K562 (cell line): Measurements from ENCODE around the gene ANKRD27. TPM values are rescaled to one million over a fixed set of nuclear protein-coding genes. Genes with fewer than 3 reads are reported as not detected.

Source experiments
- JUNB ChIP-seq: fragments of 450-650 bp; formaldehyde crosslinking; conservative IDR thresholded peaks from 2 replicates; pipeline ENCODE4 v1.4.0; 2020; ENCODE audit warnings: mild to moderate bottlenecking
- NR2C2 ChIP-seq, 2 experiments: fragments of 200-800 bp in 1 of 2; sonication (Bioruptor generic) in 1 of 2; sonication (generic) in 1 of 2; formaldehyde crosslinking in 1 of 2; IDR thresholded peaks; 2 replicates each; pipeline versions ENCODE4 v1.6.1 to v1.8.0; 2016 to 2022; ENCODE audit warnings: mild to moderate bottlenecking in 1 of 2, missing compliant biosample characterization in 1 of 2, missing genetic modification characterization in 1 of 2, missing genetic modification reagents in 1 of 2
- RBM34 ChIP-seq: fragments of 200-400 bp; formaldehyde crosslinking; IDR thresholded peaks from 2 replicates; pipeline ENCODE4 v1.6.1; 2018; ENCODE audit warnings: low read length, borderline replicate concordance; ENCODE audit not compliant: insufficient read depth
- ZNF121 ChIP-seq: sonication (generic); formaldehyde crosslinking; conservative IDR thresholded peaks from 2 replicates; pipeline ENCODE4 v1.8.0; 2022; ENCODE audit warnings: missing genetic modification reagents
- ZNF274 ChIP-seq: IDR thresholded peaks from 2 replicates; pipeline ENCODE4 v1.6.1; 2011; ENCODE audit warnings: low read depth, mild to moderate bottlenecking, low read length, moderate library complexity, borderline replicate concordance
- polyA plus RNA-seq, 8 experiments: library from polyadenylated mRNA; depleted of rRNA in 4 of 8; stranded (reverse) in 5 of 8; unstranded in 3 of 8; fragments of >200 nt; fragmentation: Nextera tagmentation in 2 of 8; fragmentation: Illumina TruSeq in 1 of 8; extraction: Ambion mirVana in 2 of 8; extraction: Trizol in 1 of 8; gene quantifications; 2 replicates each; pipeline versions ENCODE4 v1.2.1 to v1.2.3, GENCODE V29; 2011 to 2014; ENCODE audit warnings: inconsistent platforms in 1 of 8, missing spikeins in 1 of 8
- total RNA-seq, 7 experiments: library from RNA; depleted of rRNA in 6 of 7; stranded (reverse); fragments of >200 nt in 6 of 7; fragmentation: Illumina TruSeq in 2 of 7; extraction: Trizol in 2 of 7; gene quantifications; 2 replicates each; pipeline versions ENCODE4 v1.2.1 to v1.2.3, GENCODE V29; 2011 to 2021; ENCODE audit warnings: low replicate concordance in 1 of 7
- TF ChIP-seq, protein P1 (sequence below): fragments of 450-650 bp; formaldehyde crosslinking; IDR thresholded peaks from 2 replicates; pipeline ENCODE4 v1.4.0; 2020; ENCODE audit warnings: mild to moderate bottlenecking, moderate library complexity
- TF ChIP-seq, protein P2 (sequence below): IDR thresholded peaks from 2 replicates; pipeline ENCODE4 v1.6.1; 2014; ENCODE audit warnings: antibody characterized with exemption
- TF ChIP-seq, protein P3 (sequence below), 2 experiments: fragments of 450-650 bp in 1 of 2; sonication (generic) in 1 of 2; formaldehyde crosslinking in 1 of 2; IDR thresholded peaks; 2 replicates each; pipeline versions ENCODE4 v1.7.1 to v1.9.0; 2016 to 2022; ENCODE audit warnings: inconsistent platforms in 1 of 2, mild to moderate bottlenecking in 1 of 2, missing genetic modification reagents in 1 of 2
- TF ChIP-seq, protein P4 (sequence below): fragments of 450-650 bp; formaldehyde crosslinking; IDR thresholded peaks from 2 replicates; pipeline ENCODE4 v1.4.0; 2020; ENCODE audit warnings: mild to moderate bottlenecking, moderate library complexity
- TF ChIP-seq, protein P5 (sequence below): sonication (generic); formaldehyde crosslinking; IDR thresholded peaks from 2 replicates; pipeline ENCODE4 v1.9.0; 2022; ENCODE audit warnings: mild to moderate bottlenecking, missing genetic modification reagents

ANKRD27 gene
- total and polyA plus RNA-seq, 9 of the 15 experiments (the other 6 are each of a cell fraction or from before 2014, with no cell fraction given), result 5.3 to 71.3 (median 54.2) TPM

DNA sequence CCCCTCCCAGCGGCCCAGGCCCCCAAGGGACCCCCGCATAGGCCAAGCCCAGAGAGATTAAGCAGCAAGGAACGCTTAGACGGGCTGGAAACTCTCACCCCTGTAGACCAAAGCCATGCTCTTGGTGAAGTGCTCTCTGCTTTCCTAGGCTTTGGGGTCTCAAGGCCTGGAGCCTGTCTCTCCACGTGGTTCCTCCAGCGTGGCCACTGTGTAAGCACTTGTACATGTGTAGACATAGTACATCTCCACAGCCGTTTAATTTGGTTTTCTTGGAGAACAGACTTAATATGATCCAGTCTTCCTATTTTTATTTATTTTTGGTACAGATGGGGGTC, 17.7 kb upstream of the ANKRD27 start (continued):
- TF ChIP-seq JUNB (CRISPR knock-in tag), result no peak
- TF ChIP-seq, protein P1, sequence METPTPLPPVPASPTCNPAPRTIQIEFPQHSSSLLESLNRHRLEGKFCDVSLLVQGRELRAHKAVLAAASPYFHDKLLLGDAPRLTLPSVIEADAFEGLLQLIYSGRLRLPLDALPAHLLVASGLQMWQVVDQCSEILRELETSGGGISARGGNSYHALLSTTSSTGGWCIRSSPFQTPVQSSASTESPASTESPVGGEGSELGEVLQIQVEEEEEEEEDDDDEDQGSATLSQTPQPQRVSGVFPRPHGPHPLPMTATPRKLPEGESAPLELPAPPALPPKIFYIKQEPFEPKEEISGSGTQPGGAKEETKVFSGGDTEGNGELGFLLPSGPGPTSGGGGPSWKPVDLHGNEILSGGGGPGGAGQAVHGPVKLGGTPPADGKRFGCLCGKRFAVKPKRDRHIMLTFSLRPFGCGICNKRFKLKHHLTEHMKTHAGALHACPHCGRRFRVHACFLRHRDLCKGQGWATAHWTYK (CRISPR knock-in tag), result no peak
- TF ChIP-seq, protein P2, sequence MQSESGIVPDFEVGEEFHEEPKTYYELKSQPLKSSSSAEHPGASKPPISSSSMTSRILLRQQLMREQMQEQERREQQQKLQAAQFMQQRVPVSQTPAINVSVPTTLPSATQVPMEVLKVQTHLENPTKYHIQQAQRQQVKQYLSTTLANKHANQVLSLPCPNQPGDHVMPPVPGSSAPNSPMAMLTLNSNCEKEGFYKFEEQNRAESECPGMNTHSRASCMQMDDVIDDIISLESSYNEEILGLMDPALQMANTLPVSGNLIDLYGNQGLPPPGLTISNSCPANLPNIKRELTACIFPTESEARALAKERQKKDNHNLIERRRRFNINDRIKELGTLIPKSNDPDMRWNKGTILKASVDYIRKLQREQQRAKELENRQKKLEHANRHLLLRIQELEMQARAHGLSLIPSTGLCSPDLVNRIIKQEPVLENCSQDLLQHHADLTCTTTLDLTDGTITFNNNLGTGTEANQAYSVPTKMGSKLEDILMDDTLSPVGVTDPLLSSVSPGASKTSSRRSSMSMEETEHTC, result no peak
- TF ChIP-seq ZNF121 (CRISPR knock-in tag), result no peak
- TF ChIP-seq, protein P3, sequence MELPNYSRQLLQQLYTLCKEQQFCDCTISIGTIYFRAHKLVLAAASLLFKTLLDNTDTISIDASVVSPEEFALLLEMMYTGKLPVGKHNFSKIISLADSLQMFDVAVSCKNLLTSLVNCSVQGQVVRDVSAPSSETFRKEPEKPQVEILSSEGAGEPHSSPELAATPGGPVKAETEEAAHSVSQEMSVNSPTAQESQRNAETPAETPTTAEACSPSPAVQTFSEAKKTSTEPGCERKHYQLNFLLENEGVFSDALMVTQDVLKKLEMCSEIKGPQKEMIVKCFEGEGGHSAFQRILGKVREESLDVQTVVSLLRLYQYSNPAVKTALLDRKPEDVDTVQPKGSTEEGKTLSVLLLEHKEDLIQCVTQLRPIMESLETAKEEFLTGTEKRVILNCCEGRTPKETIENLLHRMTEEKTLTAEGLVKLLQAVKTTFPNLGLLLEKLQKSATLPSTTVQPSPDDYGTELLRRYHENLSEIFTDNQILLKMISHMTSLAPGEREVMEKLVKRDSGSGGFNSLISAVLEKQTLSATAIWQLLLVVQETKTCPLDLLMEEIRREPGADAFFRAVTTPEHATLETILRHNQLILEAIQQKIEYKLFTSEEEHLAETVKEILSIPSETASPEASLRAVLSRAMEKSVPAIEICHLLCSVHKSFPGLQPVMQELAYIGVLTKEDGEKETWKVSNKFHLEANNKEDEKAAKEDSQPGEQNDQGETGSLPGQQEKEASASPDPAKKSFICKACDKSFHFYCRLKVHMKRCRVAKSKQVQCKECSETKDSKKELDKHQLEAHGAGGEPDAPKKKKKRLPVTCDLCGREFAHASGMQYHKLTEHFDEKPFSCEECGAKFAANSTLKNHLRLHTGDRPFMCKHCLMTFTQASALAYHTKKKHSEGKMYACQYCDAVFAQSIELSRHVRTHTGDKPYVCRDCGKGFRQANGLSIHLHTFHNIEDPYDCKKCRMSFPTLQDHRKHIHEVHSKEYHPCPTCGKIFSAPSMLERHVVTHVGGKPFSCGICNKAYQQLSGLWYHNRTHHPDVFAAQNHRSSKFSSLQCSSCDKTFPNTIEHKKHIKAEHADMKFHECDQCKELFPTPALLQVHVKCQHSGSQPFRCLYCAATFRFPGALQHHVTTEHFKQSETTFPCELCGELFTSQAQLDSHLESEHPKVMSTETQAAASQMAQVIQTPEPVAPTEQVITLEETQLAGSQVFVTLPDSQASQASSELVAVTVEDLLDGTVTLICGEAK (IDR thresholded peaks at IDR 0.05), result no peak
- TF ChIP-seq, protein P3 (CRISPR knock-in tag; IDR thresholded peaks at IDR 0.05), result no peak
- TF ChIP-seq, protein P4, sequence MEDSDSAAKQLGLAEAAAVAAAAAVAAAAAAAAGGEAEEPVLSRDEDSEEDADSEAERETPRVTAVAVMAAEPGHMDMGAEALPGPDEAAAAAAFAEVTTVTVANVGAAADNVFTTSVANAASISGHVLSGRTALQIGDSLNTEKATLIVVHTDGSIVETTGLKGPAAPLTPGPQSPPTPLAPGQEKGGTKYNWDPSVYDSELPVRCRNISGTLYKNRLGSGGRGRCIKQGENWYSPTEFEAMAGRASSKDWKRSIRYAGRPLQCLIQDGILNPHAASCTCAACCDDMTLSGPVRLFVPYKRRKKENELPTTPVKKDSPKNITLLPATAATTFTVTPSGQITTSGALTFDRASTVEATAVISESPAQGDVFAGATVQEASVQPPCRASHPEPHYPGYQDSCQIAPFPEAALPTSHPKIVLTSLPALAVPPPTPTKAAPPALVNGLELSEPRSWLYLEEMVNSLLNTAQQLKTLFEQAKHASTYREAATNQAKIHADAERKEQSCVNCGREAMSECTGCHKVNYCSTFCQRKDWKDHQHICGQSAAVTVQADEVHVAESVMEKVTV, result no peak
- no peak for TF ChIP-seq RBM34
- no peak for TF ChIP-seq NR2C2 (CRISPR knock-in tag; IDR thresholded peaks at IDR 0.05)
- TF ChIP-seq NR2C2 (tag; IDR thresholded peaks at IDR 0.05), result no peak
- TF ChIP-seq ZNF274, result no peak
- TF ChIP-seq, protein P5, sequence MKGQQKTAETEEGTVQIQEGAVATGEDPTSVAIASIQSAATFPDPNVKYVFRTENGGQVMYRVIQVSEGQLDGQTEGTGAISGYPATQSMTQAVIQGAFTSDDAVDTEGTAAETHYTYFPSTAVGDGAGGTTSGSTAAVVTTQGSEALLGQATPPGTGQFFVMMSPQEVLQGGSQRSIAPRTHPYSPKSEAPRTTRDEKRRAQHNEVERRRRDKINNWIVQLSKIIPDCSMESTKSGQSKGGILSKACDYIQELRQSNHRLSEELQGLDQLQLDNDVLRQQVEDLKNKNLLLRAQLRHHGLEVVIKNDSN (CRISPR knock-in tag), result peak; percentile 36; the same call in 1 of the 2 replicates
